OCI-LY3 (cell line): ENCODE measurements around the gene RASA2.

Experiments used
- H2AFZ ChIP-seq: fragments of 200-600, 300-600 bp; shearing (Covaris generic); 2 replicates; pipeline ENCODE4 v1.6.0; 2014; ENCODE audit warnings: antibody characterized with exemption, low read depth, low read length
- H3K27ac ChIP-seq: fragments of 200-600, 300-600 bp; sonication (generic); 2 replicates; pipeline ENCODE4 v1.5.1; 2014; ENCODE audit warnings: mild to moderate bottlenecking, low read length, moderate library complexity, mixed read lengths
- H3K27me3 ChIP-seq: fragments of 200-600, 300-600 bp; sonication (generic); 2 replicates; pipeline ENCODE4 v1.6.1; 2014; ENCODE audit warnings: low read depth, low read length, mixed read lengths
- H3K36me3 ChIP-seq: fragments of 200-600, 300-600 bp; sonication (generic); replicated peaks from 2 replicates; pipeline ENCODE3; 2014; ENCODE audit warnings: low read depth, low read length, mixed read lengths
- H3K4me1 ChIP-seq: fragments of 300-600, 200-600 bp; sonication (generic); 2 replicates; pipeline ENCODE4 v1.6.1; 2014; ENCODE audit warnings: low read length, mixed read lengths
- H3K4me2 ChIP-seq: fragments of 200-600, 300-600 bp; sonication (generic); 2 replicates; pipeline ENCODE4 v1.6.1; 2014; ENCODE audit warnings: low read length, mixed read lengths
- H3K4me3 ChIP-seq: fragments of 300-600, 200-600 bp; sonication (generic); 2 replicates; pipeline ENCODE4 v1.5.1; 2014; ENCODE audit warnings: antibody characterized with exemption, mild to moderate bottlenecking, low read length, moderate library complexity
- H3K79me2 ChIP-seq: fragments of 300-600, 200-600 bp; shearing (Covaris generic); 2 replicates; pipeline ENCODE4 v1.6.1; 2014; ENCODE audit warnings: mild to moderate bottlenecking, low read length, mixed read lengths
- H3K9ac ChIP-seq: fragments of 300-600, 200-600 bp; shearing (Covaris generic); 2 replicates; pipeline ENCODE4 v1.6.0; 2014; ENCODE audit warnings: mild to moderate bottlenecking, low read length, moderate library complexity
- H3K9me3 ChIP-seq: fragments of 200-600, 300-600 bp; shearing (Covaris generic); 2 replicates; pipeline ENCODE4 v1.6.1; 2014; ENCODE audit warnings: low read length, mixed read lengths; ENCODE audit not compliant: insufficient read depth
- H4K20me1 ChIP-seq: fragments of 200-600, 300-600 bp; sonication (generic); 2 replicates; pipeline ENCODE4 v1.6.1; 2016; ENCODE audit warnings: low read length, mixed read lengths; ENCODE audit not compliant: insufficient read depth
- EZH2phosphoT487 ChIP-seq: fragments of 200-600 bp; shearing (Covaris generic); IDR thresholded peaks from 2 replicates; pipeline ENCODE4 v1.6.1; 2018; ENCODE audit warnings: antibody characterized with exemption, mixed run types, low read depth
- TF ChIP-seq, protein P1 (sequence below): fragments of 200-600, 300-600 bp; sonication (generic); IDR thresholded peaks from 2 replicates; pipeline ENCODE4 v1.5.1; 2014; ENCODE audit warnings: antibody characterized with exemption, low read length, low read depth

RASA2 gene

DNA sequence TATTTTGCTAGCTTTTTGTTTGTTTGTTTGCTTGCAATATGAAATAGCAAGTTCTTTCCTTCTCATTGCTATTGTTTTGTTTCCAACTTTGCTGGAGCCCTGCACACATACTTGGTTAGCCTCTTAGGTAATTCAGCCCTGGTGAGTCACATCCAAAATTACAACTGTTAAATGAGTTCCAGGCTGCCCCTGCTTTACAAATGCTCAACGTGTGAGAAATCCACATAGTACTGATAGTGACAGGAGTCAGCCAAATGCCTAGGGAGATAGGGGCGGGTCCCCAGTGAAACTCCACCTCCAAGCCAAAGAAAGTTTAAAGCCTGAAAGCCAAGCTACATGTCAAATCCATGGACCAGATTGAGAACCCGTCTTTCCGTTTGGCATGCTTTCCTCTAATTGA is 169.9 kb downstream of the RASA2 start:
- H3K9ac ChIP-seq = no peak overlapping the region
- no peaks in the 10 kb centered on the region for H4K20me1 ChIP-seq
- H3K4me3 ChIP-seq = no peak overlapping the region
- no peaks in the 10 kb centered on the region for H3K79me2 ChIP-seq
- H3K36me3 ChIP-seq = no peaks in the 10 kb centered on the region
- peaks cover 11% of the 10 kb centered on the region; the same call in 1 of the 2 replicates for H3K9me3 ChIP-seq
- no peaks in the 10 kb centered on the region for H3K4me1 ChIP-seq
- TF ChIP-seq, protein P1, sequence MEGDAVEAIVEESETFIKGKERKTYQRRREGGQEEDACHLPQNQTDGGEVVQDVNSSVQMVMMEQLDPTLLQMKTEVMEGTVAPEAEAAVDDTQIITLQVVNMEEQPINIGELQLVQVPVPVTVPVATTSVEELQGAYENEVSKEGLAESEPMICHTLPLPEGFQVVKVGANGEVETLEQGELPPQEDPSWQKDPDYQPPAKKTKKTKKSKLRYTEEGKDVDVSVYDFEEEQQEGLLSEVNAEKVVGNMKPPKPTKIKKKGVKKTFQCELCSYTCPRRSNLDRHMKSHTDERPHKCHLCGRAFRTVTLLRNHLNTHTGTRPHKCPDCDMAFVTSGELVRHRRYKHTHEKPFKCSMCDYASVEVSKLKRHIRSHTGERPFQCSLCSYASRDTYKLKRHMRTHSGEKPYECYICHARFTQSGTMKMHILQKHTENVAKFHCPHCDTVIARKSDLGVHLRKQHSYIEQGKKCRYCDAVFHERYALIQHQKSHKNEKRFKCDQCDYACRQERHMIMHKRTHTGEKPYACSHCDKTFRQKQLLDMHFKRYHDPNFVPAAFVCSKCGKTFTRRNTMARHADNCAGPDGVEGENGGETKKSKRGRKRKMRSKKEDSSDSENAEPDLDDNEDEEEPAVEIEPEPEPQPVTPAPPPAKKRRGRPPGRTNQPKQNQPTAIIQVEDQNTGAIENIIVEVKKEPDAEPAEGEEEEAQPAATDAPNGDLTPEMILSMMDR = no peak
- TF ChIP-seq EZH2phosphoT487 = no peak
- H2AFZ ChIP-seq = no peak overlapping the region
- no peak overlapping the region for H3K27ac ChIP-seq
- H3K4me2 ChIP-seq = no peak overlapping the region
- H3K27me3 ChIP-seq = no peaks in the 10 kb centered on the region

DNA sequence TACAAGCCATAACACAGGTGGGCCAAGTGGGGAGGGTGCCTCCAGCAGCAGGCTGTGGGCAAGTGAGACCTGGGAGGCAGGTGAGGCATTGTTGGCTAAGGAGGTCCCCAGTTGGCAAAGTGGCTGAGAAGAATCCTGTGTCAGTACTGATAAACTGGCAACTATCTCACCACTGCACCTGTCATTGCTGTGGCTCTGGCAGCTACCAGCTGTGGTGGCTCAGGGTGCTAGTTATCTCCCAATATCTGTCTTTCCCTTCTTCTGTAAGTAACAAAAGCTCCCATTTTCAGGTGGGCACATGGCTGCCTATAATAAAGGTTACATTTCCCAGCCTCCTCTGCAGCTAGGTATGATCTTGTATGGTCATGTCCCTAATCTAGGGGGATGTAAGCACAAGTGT is 170.7 kb downstream of the RASA2 start:
- Histone ChIP-seq H3K9me3 (peaks cover 11% of the 10 kb centered on the region; the same call in 1 of the 2 replicates), H3K79me2 (no peaks in the 10 kb centered on the region), H3K4me1 (no peaks in the 10 kb centered on the region), H3K4me3 (no peak overlapping the region), H3K9ac (no peak overlapping the region), H3K27ac (no peak overlapping the region), H2AFZ (no peak overlapping the region), H3K4me2 (no peak overlapping the region), H4K20me1 (no peaks in the 10 kb centered on the region), H3K27me3 (no peaks in the 10 kb centered on the region), H3K36me3 (no peaks in the 10 kb centered on the region)
- TF ChIP-seq, protein P1 = no peak
- TF ChIP-seq EZH2phosphoT487 = no peak

DNA sequence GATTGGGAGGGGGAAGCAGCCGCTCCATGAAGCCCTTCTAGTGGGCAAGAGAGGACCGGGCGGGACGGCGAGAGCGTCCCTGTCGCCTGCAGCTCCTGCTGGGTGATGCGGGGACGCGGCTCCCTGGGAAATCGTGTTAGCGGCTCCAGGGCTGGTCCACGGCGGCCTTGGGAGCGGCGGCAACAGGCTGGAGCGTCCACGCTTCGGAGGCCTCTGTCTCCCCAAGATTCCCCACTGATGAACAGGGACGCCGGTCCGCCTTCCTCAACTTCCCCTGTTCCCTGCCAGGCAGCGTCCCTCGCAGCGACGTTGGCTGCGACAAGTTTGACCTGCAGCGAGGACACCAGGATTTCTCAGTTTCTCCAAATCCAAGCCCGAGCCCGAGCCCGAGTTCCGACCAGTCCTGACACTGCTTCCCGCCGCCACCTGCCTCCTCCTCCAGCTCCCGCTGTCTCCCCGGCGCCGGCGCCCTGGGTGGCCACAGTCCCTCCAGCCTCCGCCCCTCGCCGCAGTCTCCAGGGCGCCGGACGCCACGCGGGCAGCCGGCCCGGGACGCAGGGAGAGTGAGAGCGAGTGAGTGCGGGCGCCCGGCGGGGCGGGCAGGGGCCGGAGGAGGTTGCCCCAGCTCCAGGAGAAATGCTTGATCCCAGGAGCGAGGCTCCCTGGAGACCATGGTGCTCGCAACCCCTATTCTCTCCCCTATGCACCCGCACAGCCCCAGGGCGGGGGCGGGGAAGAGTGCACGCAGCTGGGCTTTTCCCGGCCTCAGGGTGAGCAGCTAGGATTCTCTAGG is 173.2 kb downstream of the RASA2 start:
- no peaks in the 10 kb centered on the region for H3K27me3 ChIP-seq
- H3K4me2 ChIP-seq = no peak overlapping the region
- TF ChIP-seq, protein P1 = no peak
- TF ChIP-seq EZH2phosphoT487 = no peak
- no peaks in the 10 kb centered on the region for H3K36me3 ChIP-seq
- H3K4me3 ChIP-seq = no peak overlapping the region
- H2AFZ ChIP-seq = no peak overlapping the region
- H4K20me1 ChIP-seq = no peaks in the 10 kb centered on the region
- H3K79me2 ChIP-seq = no peaks in the 10 kb centered on the region
- H3K4me1 ChIP-seq = no peaks in the 10 kb centered on the region
- peaks cover 11% of the 10 kb centered on the region; the same call in 1 of the 2 replicates for H3K9me3 ChIP-seq
- no peak overlapping the region for H3K9ac ChIP-seq
- no peak overlapping the region for H3K27ac ChIP-seq

DNA sequence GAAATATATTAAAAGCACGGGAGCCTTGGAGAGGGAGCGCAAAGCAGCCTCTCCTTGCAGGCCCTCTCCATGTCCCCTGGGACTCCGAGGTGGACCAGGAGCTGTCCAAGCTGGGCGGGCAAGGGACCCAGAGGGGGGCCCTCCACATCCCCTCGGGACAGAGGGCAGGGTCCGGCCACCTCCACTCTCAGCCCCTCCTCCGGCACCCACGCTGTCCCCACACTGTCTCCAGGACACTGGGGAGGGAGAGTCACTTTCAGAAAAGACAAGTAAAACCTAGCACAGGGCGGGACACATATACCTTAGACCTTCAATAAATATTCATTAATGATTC is 173.8 kb downstream of the RASA2 start:
- Histone ChIP-seq H3K9ac (no peak overlapping the region), H3K4me2 (no peak overlapping the region), H3K36me3 (no peaks in the 10 kb centered on the region), H2AFZ (no peak overlapping the region), H3K27me3 (no peaks in the 10 kb centered on the region), H3K79me2 (no peaks in the 10 kb centered on the region), H3K4me3 (no peak overlapping the region), H4K20me1 (no peaks in the 10 kb centered on the region), H3K4me1 (no peaks in the 10 kb centered on the region), H3K27ac (no peak overlapping the region), H3K9me3 (peaks cover 11% of the 10 kb centered on the region; the same call in 1 of the 2 replicates)
- TF ChIP-seq, protein P1 = no peak
- no peak for TF ChIP-seq EZH2phosphoT487
